Right lobe of liver (tissue), 4 donors: ENCODE measurements around the gene HIVEP2.

Experiments used
- CTCF ChIP-seq, 4 donors: fragments of 200-600 bp in 3 of 4; fragments of 450-650 bp in 1 of 4; IDR thresholded peaks; one replicate each; pipeline versions ENCODE4 v1.5.1 to v1.8.0; 2016 to 2022; ENCODE audit warnings: antibody characterized with exemption in 4 of 4, mild to moderate bottlenecking in 2 of 4
- POLR2A ChIP-seq: fragments of 450-650 bp; IDR thresholded peaks from one replicate; pipeline ENCODE4 v1.6.1; 2017; ENCODE audit warnings: antibody characterized with exemption, mild to moderate bottlenecking
- donor health status: DM: no; HTN: no; CAD: no.
- donor health status: DM: no; HTN: no; CAD: no.
- donor health status: DM: no; HTN: yes; CAD: no.

GRCh38 chr6:142900227-142900971 lies 44.6 kb downstream of the HIVEP2 start:
- no peak for TF ChIP-seq CTCF (IDR thresholded peaks at IDR 0.05)
- TF ChIP-seq POLR2A: no peak
